Mesendoderm (in vitro differentiated cells): ENCODE results near the gene ENPEP.
"Not testable (repeated sequence)": the region's sequence is repeated elsewhere in the genome, so short reads cannot be mapped to it uniquely, and the experiment has no call there.

Experiments used
- DNase-seq: peaks from one replicate; pipeline ENCODE4 v3.0.0; 2013
- H2AK5ac ChIP-seq: 2 replicates; pipeline ENCODE4 v1.6.1; 2013; ENCODE audit warnings: low read length, inconsistent platforms
- H2BK120ac ChIP-seq: 2 replicates; pipeline ENCODE4 v1.6.1; 2013; ENCODE audit warnings: low read depth, mild to moderate bottlenecking, low read length, moderate library complexity, mixed read lengths
- H2BK15ac ChIP-seq: replicated peaks from 2 replicates; pipeline ENCODE4 v1.6.1; 2013; ENCODE audit warnings: low read depth, mild to moderate bottlenecking, moderate library complexity
- H2BK5ac ChIP-seq: 2 replicates; pipeline ENCODE4 v1.6.1; 2013; ENCODE audit warnings: low read length, inconsistent platforms
- H3K18ac ChIP-seq: 2 replicates; pipeline ENCODE4 v1.6.1; 2013; ENCODE audit warnings: mild to moderate bottlenecking, low read length, mixed read lengths
- H3K23ac ChIP-seq: one replicate; pipeline ENCODE4 v1.6.1; 2013; ENCODE audit warnings: low read length
- H3K27ac ChIP-seq: 2 replicates; pipeline ENCODE4 v1.5.1; 2013; ENCODE audit warnings: low read depth, mild to moderate bottlenecking, inconsistent platforms, low read length, moderate library complexity
- H3K27me3 ChIP-seq: 2 replicates; pipeline ENCODE4 v1.6.1; 2013; ENCODE audit warnings: low read length, control low read depth, mild to moderate bottlenecking, inconsistent platforms; ENCODE audit not compliant: insufficient read depth, poor library complexity
- H3K36me3 ChIP-seq: 2 replicates; pipeline ENCODE4 v1.6.1; 2013; ENCODE audit warnings: low read length, inconsistent platforms; ENCODE audit not compliant: control insufficient read depth, insufficient read depth
- H3K4ac ChIP-seq: one replicate; pipeline ENCODE4 v1.6.1; 2013; ENCODE audit warnings: low read depth, mild to moderate bottlenecking, low read length, moderate library complexity
- H3K4me1 ChIP-seq: 2 replicates; pipeline ENCODE4 v1.6.1; 2013; ENCODE audit warnings: low read depth, low read length, inconsistent platforms; ENCODE audit not compliant: control insufficient read depth
- H3K4me2 ChIP-seq: 2 replicates; pipeline ENCODE4 v1.6.1; 2013; ENCODE audit warnings: low read length
- H3K4me3 ChIP-seq: 2 replicates; pipeline ENCODE4 v1.5.1; 2013; ENCODE audit warnings: mild to moderate bottlenecking, low read length
- H3K56ac ChIP-seq: one replicate; pipeline ENCODE4 v1.6.1; 2013; ENCODE audit warnings: low read length
- H3K79me1 ChIP-seq: 2 replicates; pipeline ENCODE4 v1.6.1; 2013; ENCODE audit warnings: low read length, inconsistent platforms
- H3K79me2 ChIP-seq: 2 replicates; pipeline ENCODE4 v1.6.1; 2013; ENCODE audit warnings: mild to moderate bottlenecking, low read length; ENCODE audit not compliant: control insufficient read depth, insufficient read depth
- H3K9ac ChIP-seq: 2 replicates; pipeline ENCODE4 v1.6.1; 2013; ENCODE audit warnings: low read length, inconsistent platforms
- H4K5ac ChIP-seq: one replicate; pipeline ENCODE4 v1.6.1; 2013; ENCODE audit warnings: low read length
- H4K8ac ChIP-seq: one replicate; pipeline ENCODE4 v1.6.1; 2013; ENCODE audit warnings: low read depth, mild to moderate bottlenecking, control low read depth, low read length, moderate library complexity
- WGBS: extraction: QIAGEN DNeasy Blood & Tissue Kit; methylation state at CpG from one replicate; pipeline ENCODE4 v1.1.7; 2013; ENCODE audit warnings: low lambda C conversion rate, missing lambda C conversion rate; ENCODE audit not compliant: insufficient coverage; ENCODE audit errors: extremely low coverage; 5-methylcytosine and 5-hydroxymethylcytosine counted together

Gene ENPEP

GRCh38 chr4:110576696-110577095, 100.7 kb downstream of the ENPEP start:
- not testable (repeated sequence) for H3K4ac ChIP-seq, H3K4me1 ChIP-seq, H4K5ac ChIP-seq, H3K56ac ChIP-seq, H3K23ac ChIP-seq, H3K18ac ChIP-seq, H3K79me2 ChIP-seq, H2AK5ac ChIP-seq, H3K4me2 ChIP-seq, H2BK15ac ChIP-seq, H3K27ac ChIP-seq, H3K27me3 ChIP-seq, DNase-seq, H3K36me3 ChIP-seq, H3K4me3 ChIP-seq, H3K9ac ChIP-seq, H3K79me1 ChIP-seq, H2BK5ac ChIP-seq, H2BK120ac ChIP-seq, H4K8ac ChIP-seq
- WGBS, result no CpG with 5 or more reads among the region's 2 CpGs

DNA sequence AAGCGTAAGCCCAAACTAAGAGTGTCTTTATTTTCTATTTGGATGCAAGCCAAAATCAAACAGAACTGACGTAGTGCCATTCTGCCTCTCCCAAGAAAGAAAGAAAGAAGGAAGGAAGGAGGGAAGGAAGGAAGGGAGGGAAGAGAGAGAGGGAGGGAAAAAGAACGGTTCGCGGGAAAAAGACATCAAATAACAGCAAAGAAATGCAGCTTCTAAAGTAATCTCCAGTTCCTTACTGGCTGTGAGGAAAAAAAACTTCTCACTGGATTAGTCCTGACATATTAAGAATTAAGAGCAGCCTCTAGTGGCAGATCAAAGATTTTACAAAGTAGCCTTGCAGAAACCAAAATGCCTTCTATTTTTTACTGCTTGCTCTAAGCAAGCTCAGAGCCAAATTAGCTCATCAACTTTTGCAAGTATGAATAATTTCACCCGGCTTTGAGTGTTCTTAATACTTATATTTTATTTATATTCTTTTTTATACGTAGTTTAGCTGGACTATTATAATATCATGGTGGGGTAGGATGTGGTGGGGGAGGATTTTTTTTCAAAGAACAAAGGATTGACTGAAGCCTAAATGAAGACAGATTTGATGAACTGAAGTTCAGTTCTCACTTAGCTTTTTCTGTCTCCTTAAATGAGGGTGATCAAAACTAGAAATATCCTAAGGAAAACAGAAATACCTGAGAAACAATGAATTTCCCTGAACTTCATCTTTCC, 110.3 kb downstream of the ENPEP start:
- H3K23ac ChIP-seq, result no peak overlapping the region
- H3K4me3 ChIP-seq, result no peak overlapping the region
- no peak overlapping the region for H4K5ac ChIP-seq
- no peak overlapping the region for H3K27ac ChIP-seq
- no peak overlapping the region for H2BK5ac ChIP-seq
- H2BK120ac ChIP-seq, result no peak overlapping the region
- H3K18ac ChIP-seq, result no peak overlapping the region
- no peak overlapping the region for H3K4ac ChIP-seq
- peak; percentile 66 for DNase-seq
- H2AK5ac ChIP-seq, result no peak overlapping the region
- H3K79me1 ChIP-seq, result no peaks in the 10 kb centered on the region
- no peaks in the 10 kb centered on the region for H3K79me2 ChIP-seq
- H3K27me3 ChIP-seq, result no peaks in the 10 kb centered on the region
- H4K8ac ChIP-seq, result no peak overlapping the region
- no CpG with 5 or more reads among the region's 7 CpGs for WGBS
- H3K4me2 ChIP-seq, result no peak overlapping the region
- no peaks in the 10 kb centered on the region for H3K4me1 ChIP-seq
- no peaks in the 10 kb centered on the region for H3K36me3 ChIP-seq
- H3K56ac ChIP-seq, result no peak overlapping the region
- peak overlapping the region; percentile 37 for H3K9ac ChIP-seq
- no peak overlapping the region for H2BK15ac ChIP-seq

GRCh38 chr4:110587666-110588285, 111.8 kb downstream of the ENPEP start:
- H2AK5ac ChIP-seq, result no peak overlapping the region
- no peak overlapping the region for H3K18ac ChIP-seq
- H3K4ac ChIP-seq, result no peak overlapping the region
- no peak overlapping the region for H4K8ac ChIP-seq
- H4K5ac ChIP-seq, result no peak overlapping the region
- H2BK15ac ChIP-seq, result no peak overlapping the region
- H3K9ac ChIP-seq, result no peak overlapping the region
- H3K4me3 ChIP-seq, result no peak overlapping the region
- H3K79me2 ChIP-seq, result no peaks in the 10 kb centered on the region
- H3K36me3 ChIP-seq, result no peaks in the 10 kb centered on the region
- no peak overlapping the region for H3K27ac ChIP-seq
- no peaks in the 10 kb centered on the region for H3K27me3 ChIP-seq
- H2BK120ac ChIP-seq, result no peak overlapping the region
- no peak overlapping the region for H3K4me2 ChIP-seq
- no peak overlapping the region for H3K56ac ChIP-seq
- H2BK5ac ChIP-seq, result no peak overlapping the region
- WGBS, result no CpG with 5 or more reads among the region's 36 CpGs
- DNase-seq, result no peak
- H3K4me1 ChIP-seq, result no peaks in the 10 kb centered on the region
- no peaks in the 10 kb centered on the region for H3K79me1 ChIP-seq
- no peak overlapping the region for H3K23ac ChIP-seq

DNA sequence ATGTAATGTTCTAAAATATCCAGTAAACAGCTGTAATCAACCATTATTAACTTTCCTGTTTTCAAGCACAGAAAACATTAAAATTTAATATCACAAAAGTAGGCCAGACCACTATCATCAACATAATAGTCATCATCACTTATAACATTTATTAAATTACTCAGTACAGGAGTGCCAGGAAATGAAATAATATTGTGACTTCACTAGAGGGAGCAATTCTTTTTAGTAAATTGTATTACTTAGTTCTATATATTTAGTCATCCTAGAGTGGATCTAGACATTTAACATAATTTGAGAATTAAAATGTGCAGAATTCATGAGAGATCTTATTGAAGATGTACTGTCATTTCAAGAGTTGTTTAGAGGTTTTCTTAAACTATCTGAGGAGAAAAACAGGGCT, 113.3 kb downstream of the ENPEP start:
- no peak overlapping the region for H3K27ac ChIP-seq
- no peak overlapping the region for H3K4ac ChIP-seq
- no peak overlapping the region for H3K56ac ChIP-seq
- no peaks in the 10 kb centered on the region for H3K36me3 ChIP-seq
- H3K4me1 ChIP-seq, result no peaks in the 10 kb centered on the region
- H2AK5ac ChIP-seq, result no peak overlapping the region
- H2BK120ac ChIP-seq, result no peak overlapping the region
- no peak overlapping the region for H4K5ac ChIP-seq
- DNase-seq, result no peak
- no peak overlapping the region for H2BK15ac ChIP-seq
- no peaks in the 10 kb centered on the region for H3K79me1 ChIP-seq
- H3K79me2 ChIP-seq, result no peaks in the 10 kb centered on the region
- no peak overlapping the region for H3K23ac ChIP-seq
- H2BK5ac ChIP-seq, result no peak overlapping the region
- H3K18ac ChIP-seq, result no peak overlapping the region
- H3K4me3 ChIP-seq, result no peak overlapping the region
- no peaks in the 10 kb centered on the region for H3K27me3 ChIP-seq
- no peak overlapping the region for H3K4me2 ChIP-seq
- H4K8ac ChIP-seq, result no peak overlapping the region
- no peak overlapping the region for H3K9ac ChIP-seq

GRCh38 chr4:110595583-110595982, 119.6 kb downstream of the ENPEP start:
- H2AK5ac ChIP-seq, result no peak overlapping the region
- H3K23ac ChIP-seq, result no peak overlapping the region
- H3K36me3 ChIP-seq, result no peaks in the 10 kb centered on the region
- H3K9ac ChIP-seq, result no peak overlapping the region
- no peak overlapping the region for H3K4ac ChIP-seq
- no peak overlapping the region for H3K27ac ChIP-seq
- no peaks in the 10 kb centered on the region for H3K4me1 ChIP-seq
- H3K18ac ChIP-seq, result no peak overlapping the region
- WGBS, result no CpG with 5 or more reads among the region's 1 CpG
- H2BK15ac ChIP-seq, result no peak overlapping the region
- H4K8ac ChIP-seq, result no peak overlapping the region
- no peak overlapping the region for H3K56ac ChIP-seq
- H3K79me1 ChIP-seq, result no peaks in the 10 kb centered on the region
- no peak overlapping the region for H4K5ac ChIP-seq
- no peak overlapping the region for H2BK120ac ChIP-seq
- H3K4me3 ChIP-seq, result no peak overlapping the region
- no peaks in the 10 kb centered on the region for H3K27me3 ChIP-seq
- no peak for DNase-seq
- no peak overlapping the region for H2BK5ac ChIP-seq
- no peaks in the 10 kb centered on the region for H3K79me2 ChIP-seq
- no peak overlapping the region for H3K4me2 ChIP-seq

GRCh38 chr4:110596431-110596830, 120.5 kb downstream of the ENPEP start:
- Histone ChIP-seq H3K27ac (no peak overlapping the region), H2AK5ac (no peak overlapping the region), H3K56ac (no peak overlapping the region), H3K4ac (no peak overlapping the region), H3K79me1 (no peaks in the 10 kb centered on the region), H3K18ac (no peak overlapping the region), H3K27me3 (no peaks in the 10 kb centered on the region), H2BK120ac (no peak overlapping the region), H3K23ac (no peak overlapping the region), H4K8ac (no peak overlapping the region), H3K4me3 (no peak overlapping the region), H3K4me2 (no peak overlapping the region), H4K5ac (no peak overlapping the region), H3K9ac (no peak overlapping the region), H2BK15ac (no peak overlapping the region), H3K79me2 (no peaks in the 10 kb centered on the region), H2BK5ac (no peak overlapping the region), H3K36me3 (no peaks in the 10 kb centered on the region), H3K4me1 (no peaks in the 10 kb centered on the region)
- no peak for DNase-seq
- no CpG with 5 or more reads among the region's 2 CpGs for WGBS
